ENCODE data around the gene AKAP7.
A peak's percentile ranks its signal among the peaks of the same experiment; 100 is the strongest.

AKAP7 gene

GRCh38 chr6:131269565-131270391, 134.5 kb downstream of the AKAP7 start:
- Histone ChIP-seq H3K4me1 (ENCODE audit: control insufficient read depth, insufficient read depth, low read length) (no peaks in the 10 kb centered on the region), H3K27me3 (ENCODE audit: control insufficient read depth, insufficient read depth, low read length) (no peaks in the 10 kb centered on the region), H3K4me3 (ENCODE audit: low read length) (no peak overlapping the region), H3K9ac (ENCODE audit: low read length) (no peak overlapping the region), H3K27ac (ENCODE audit: low read depth, low read length) (no peak overlapping the region), H3K36me3 (ENCODE audit: control insufficient read depth, insufficient read depth, low read length) (no peaks in the 10 kb centered on the region)

- Histone ChIP-seq H3K4me1 (ENCODE audit: control insufficient read depth, insufficient read depth, low read length) (no peaks in the 10 kb centered on the region), H3K4me3 (ENCODE audit: low read length) (no peak overlapping the region), H3K27ac (ENCODE audit: low read depth, low read length) (no peak overlapping the region)
Measured at GRCh38 chr6:131270534-131270933, 135.3 kb downstream of the AKAP7 start.

GRCh38 chr6:131275273-131275672, 140.0 kb downstream of the AKAP7 start:
- no peaks in the 10 kb centered on the region for H3K36me3 ChIP-seq (ENCODE audit: control insufficient read depth, insufficient read depth, low read length)
- H3K27ac ChIP-seq (ENCODE audit: low read depth, low read length), result no peak overlapping the region
- no peak overlapping the region for H3K9ac ChIP-seq (ENCODE audit: low read length)
- no peaks in the 10 kb centered on the region for H3K27me3 ChIP-seq (ENCODE audit: control insufficient read depth, insufficient read depth, low read length)
- H3K4me3 ChIP-seq (ENCODE audit: low read length), result no peak overlapping the region
- no peaks in the 10 kb centered on the region for H3K4me1 ChIP-seq (ENCODE audit: control insufficient read depth, insufficient read depth, low read length)

More at GRCh38 chr6:131270534-131270933, 135.3 kb downstream of the AKAP7 start:
- Histone ChIP-seq H3K27me3 (ENCODE audit: control insufficient read depth, insufficient read depth, low read length) (no peaks in the 10 kb centered on the region), H3K36me3 (ENCODE audit: control insufficient read depth, insufficient read depth, low read length) (no peaks in the 10 kb centered on the region), H3K9ac (ENCODE audit: low read length) (no peak overlapping the region)

- no peak overlapping the region for H3K27ac ChIP-seq (ENCODE audit: low read depth, low read length)
- no peak overlapping the region for H3K9ac ChIP-seq (ENCODE audit: low read length)
- H3K4me1 ChIP-seq (ENCODE audit: control insufficient read depth, insufficient read depth, low read length), result no peaks in the 10 kb centered on the region
- no peaks in the 10 kb centered on the region for H3K36me3 ChIP-seq (ENCODE audit: control insufficient read depth, insufficient read depth, low read length)
- H3K27me3 ChIP-seq (ENCODE audit: control insufficient read depth, insufficient read depth, low read length), result no peaks in the 10 kb centered on the region
- H3K4me3 ChIP-seq (ENCODE audit: low read length), result no peak overlapping the region
Measured at GRCh38 chr6:131277591-131277990, 142.3 kb downstream of the AKAP7 start.

- Histone ChIP-seq H3K9ac (ENCODE audit: low read length) (no peak overlapping the region), H3K36me3 (ENCODE audit: control insufficient read depth, insufficient read depth, low read length) (no peaks in the 10 kb centered on the region), H3K4me1 (ENCODE audit: control insufficient read depth, insufficient read depth, low read length) (no peaks in the 10 kb centered on the region), H3K4me3 (ENCODE audit: low read length) (peak overlapping the region; percentile 12), H3K27me3 (ENCODE audit: control insufficient read depth, insufficient read depth, low read length) (no peaks in the 10 kb centered on the region), H3K27ac (ENCODE audit: low read depth, low read length) (no peak overlapping the region)
Measured at GRCh38 chr6:131281471-131282270, 146.4 kb downstream of the AKAP7 start.

GRCh38 chr6:131282365-131282764, 147.1 kb downstream of the AKAP7 start:
- Histone ChIP-seq H3K36me3 (ENCODE audit: control insufficient read depth, insufficient read depth, low read length) (no peaks in the 10 kb centered on the region), H3K27me3 (ENCODE audit: control insufficient read depth, insufficient read depth, low read length) (no peaks in the 10 kb centered on the region), H3K4me1 (ENCODE audit: control insufficient read depth, insufficient read depth, low read length) (no peaks in the 10 kb centered on the region), H3K9ac (ENCODE audit: low read length) (no peak overlapping the region), H3K4me3 (ENCODE audit: low read length) (no peak overlapping the region), H3K27ac (ENCODE audit: low read depth, low read length) (no peak overlapping the region)

- no peak overlapping the region for H3K4me3 ChIP-seq (ENCODE audit: low read length)
- H3K36me3 ChIP-seq (ENCODE audit: control insufficient read depth, insufficient read depth, low read length), result no peaks in the 10 kb centered on the region
- no peaks in the 10 kb centered on the region for H3K27me3 ChIP-seq (ENCODE audit: control insufficient read depth, insufficient read depth, low read length)
- H3K27ac ChIP-seq (ENCODE audit: low read depth, low read length), result no peak overlapping the region
- H3K4me1 ChIP-seq (ENCODE audit: control insufficient read depth, insufficient read depth, low read length), result no peaks in the 10 kb centered on the region
- no peak overlapping the region for H3K9ac ChIP-seq (ENCODE audit: low read length)
Measured at GRCh38 chr6:131283466-131284175, 148.4 kb downstream of the AKAP7 start.

- H3K4me3 ChIP-seq (ENCODE audit: low read length), result no peak overlapping the region
- H3K36me3 ChIP-seq (ENCODE audit: control insufficient read depth, insufficient read depth, low read length), result no peaks in the 10 kb centered on the region
- H3K27ac ChIP-seq (ENCODE audit: low read depth, low read length), result no peak overlapping the region
Measured at GRCh38 chr6:131285548-131285947, 150.3 kb downstream of the AKAP7 start.

GRCh38 chr6:131286469-131287040, 151.3 kb downstream of the AKAP7 start:
- Histone ChIP-seq H3K9ac (ENCODE audit: low read length) (no peak overlapping the region), H3K4me1 (ENCODE audit: control insufficient read depth, insufficient read depth, low read length) (no peaks in the 10 kb centered on the region), H3K36me3 (ENCODE audit: control insufficient read depth, insufficient read depth, low read length) (no peaks in the 10 kb centered on the region), H3K27ac (ENCODE audit: low read depth, low read length) (no peak overlapping the region), H3K4me3 (ENCODE audit: low read length) (no peak overlapping the region), H3K27me3 (ENCODE audit: control insufficient read depth, insufficient read depth, low read length) (no peaks in the 10 kb centered on the region)

More at GRCh38 chr6:131285548-131285947, 150.3 kb downstream of the AKAP7 start:
- Histone ChIP-seq H3K9ac (ENCODE audit: low read length) (no peak overlapping the region), H3K27me3 (ENCODE audit: control insufficient read depth, insufficient read depth, low read length) (no peaks in the 10 kb centered on the region), H3K4me1 (ENCODE audit: control insufficient read depth, insufficient read depth, low read length) (no peaks in the 10 kb centered on the region)

GRCh38 chr6:131288214-131288613, 152.9 kb downstream of the AKAP7 start:
- H3K9ac ChIP-seq (ENCODE audit: low read length), result no peak overlapping the region
- no peaks in the 10 kb centered on the region for H3K4me1 ChIP-seq (ENCODE audit: control insufficient read depth, insufficient read depth, low read length)
- H3K36me3 ChIP-seq (ENCODE audit: control insufficient read depth, insufficient read depth, low read length), result no peaks in the 10 kb centered on the region
- H3K27me3 ChIP-seq (ENCODE audit: control insufficient read depth, insufficient read depth, low read length), result no peaks in the 10 kb centered on the region
- H3K27ac ChIP-seq (ENCODE audit: low read depth, low read length), result no peak overlapping the region
- H3K4me3 ChIP-seq (ENCODE audit: low read length), result no peak overlapping the region

- Histone ChIP-seq H3K36me3 (ENCODE audit: control insufficient read depth, insufficient read depth, low read length) (no peaks in the 10 kb centered on the region), H3K4me1 (ENCODE audit: control insufficient read depth, insufficient read depth, low read length) (no peaks in the 10 kb centered on the region), H3K27ac (ENCODE audit: low read depth, low read length) (no peak overlapping the region), H3K9ac (ENCODE audit: low read length) (no peak overlapping the region), H3K4me3 (ENCODE audit: low read length) (no peak overlapping the region), H3K27me3 (ENCODE audit: control insufficient read depth, insufficient read depth, low read length) (no peaks in the 10 kb centered on the region)
Measured at GRCh38 chr6:131290955-131291354, 155.7 kb downstream of the AKAP7 start.
